Gastroesophageal sphincter (tissue), 3 donors: Measurements from ENCODE around the gene DRD4.

ENCODE experiments used
- EP300 ChIP-seq: sonication (generic); formaldehyde crosslinking; IDR thresholded peaks from one replicate; pipeline ENCODE4 v1.6.1; 2017; ENCODE audit warnings: antibody characterized with exemption, mild to moderate bottlenecking
- POLR2A ChIP-seq, 2 donors: fragments of 450-650 bp; IDR thresholded peaks; one replicate each; pipeline ENCODE4 v1.6.1; 2017; ENCODE audit warnings: antibody characterized with exemption in 2 of 2, mild to moderate bottlenecking in 2 of 2, moderate library complexity in 1 of 2
- POLR2AphosphoS5 ChIP-seq: sonication (generic); formaldehyde crosslinking; IDR thresholded peaks from one replicate; pipeline ENCODE4 v1.6.1; 2017; ENCODE audit warnings: antibody characterized with exemption
- TF ChIP-seq, protein P1 (sequence below), 4 experiments: fragments of 200-600 bp in 2 of 4; fragments of 450-650 bp in 2 of 4; sonication (generic) in 1 of 4; IDR thresholded peaks; one replicate each; pipeline ENCODE4 v1.5.1; 2017 to 2019; ENCODE audit warnings: antibody characterized with exemption in 4 of 4, mild to moderate bottlenecking in 2 of 4, moderate library complexity in 2 of 4

DNA sequence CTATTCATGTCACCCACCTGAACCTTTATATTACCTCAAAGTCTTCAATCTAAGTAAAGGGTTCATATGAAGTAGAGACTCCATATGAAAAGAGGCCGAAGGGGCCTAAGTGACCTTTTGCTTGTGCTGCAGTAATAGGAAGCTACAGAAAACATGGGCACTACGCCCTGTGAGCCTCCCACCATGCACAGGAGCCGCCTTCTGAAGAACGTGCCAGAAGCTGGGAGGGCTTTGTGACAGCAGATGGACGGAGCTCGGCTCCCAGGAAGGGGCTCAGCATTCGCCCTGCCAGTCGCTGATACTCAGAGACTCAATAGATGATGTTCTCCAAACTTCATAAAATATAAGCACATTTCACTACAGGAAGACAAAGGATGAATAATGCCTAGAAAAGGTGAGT, 36.8 kb downstream of the DRD4 start:
- TF ChIP-seq, protein P1, sequence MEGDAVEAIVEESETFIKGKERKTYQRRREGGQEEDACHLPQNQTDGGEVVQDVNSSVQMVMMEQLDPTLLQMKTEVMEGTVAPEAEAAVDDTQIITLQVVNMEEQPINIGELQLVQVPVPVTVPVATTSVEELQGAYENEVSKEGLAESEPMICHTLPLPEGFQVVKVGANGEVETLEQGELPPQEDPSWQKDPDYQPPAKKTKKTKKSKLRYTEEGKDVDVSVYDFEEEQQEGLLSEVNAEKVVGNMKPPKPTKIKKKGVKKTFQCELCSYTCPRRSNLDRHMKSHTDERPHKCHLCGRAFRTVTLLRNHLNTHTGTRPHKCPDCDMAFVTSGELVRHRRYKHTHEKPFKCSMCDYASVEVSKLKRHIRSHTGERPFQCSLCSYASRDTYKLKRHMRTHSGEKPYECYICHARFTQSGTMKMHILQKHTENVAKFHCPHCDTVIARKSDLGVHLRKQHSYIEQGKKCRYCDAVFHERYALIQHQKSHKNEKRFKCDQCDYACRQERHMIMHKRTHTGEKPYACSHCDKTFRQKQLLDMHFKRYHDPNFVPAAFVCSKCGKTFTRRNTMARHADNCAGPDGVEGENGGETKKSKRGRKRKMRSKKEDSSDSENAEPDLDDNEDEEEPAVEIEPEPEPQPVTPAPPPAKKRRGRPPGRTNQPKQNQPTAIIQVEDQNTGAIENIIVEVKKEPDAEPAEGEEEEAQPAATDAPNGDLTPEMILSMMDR (IDR thresholded peaks at IDR 0.05): no peak
- TF ChIP-seq POLR2AphosphoS5: no peak
- TF ChIP-seq POLR2A (IDR thresholded peaks at IDR 0.05): no peak
- no peak for TF ChIP-seq EP300
